ENCODE measurements around the gene TRMT10A. TPM values are rescaled to one million over a fixed set of nuclear protein-coding genes. Genes with fewer than 3 reads are reported as not detected.

TRMT10A gene
- polyA plus RNA-seq, 2 of the 4 experiments (the other 2 are of a cell fraction) = 6.8 to 10.6 TPM

- TF ChIP-seq ESRRA (IDR thresholded peaks at IDR 0.05; ENCODE audit: borderline replicate concordance, low read length) = no peak
- TF ChIP-seq SREBF2 (IDR thresholded peaks at IDR 0.05) = no peak
- no peak for TF ChIP-seq NFE2L2 (conservative IDR thresholded peaks at IDR 0.05; ENCODE audit: low read length)
Measured at GRCh38 chr4:99587309-99587708, 23.5 kb upstream of the TRMT10A start (continued).

DNA sequence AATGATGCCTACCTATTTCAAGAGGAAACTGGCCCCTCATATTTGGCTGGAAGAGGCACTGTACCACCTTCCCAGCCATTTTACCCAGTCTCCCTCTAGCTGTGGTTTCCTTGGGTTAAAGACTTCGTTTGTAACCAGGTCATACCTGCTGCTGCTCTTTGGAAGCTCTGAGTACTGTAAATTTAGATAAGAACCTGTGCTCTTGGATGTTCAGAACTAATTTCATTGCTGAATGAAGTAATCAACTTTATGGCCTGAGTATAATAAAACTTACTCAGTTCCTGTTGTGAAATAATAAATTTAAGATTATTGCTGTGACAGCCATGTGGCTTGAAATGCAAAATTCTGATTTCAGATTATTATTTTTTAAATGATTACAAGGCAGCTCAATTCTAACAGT lies 23.0 kb upstream of the TRMT10A start:
- Histone ChIP-seq H3K4me2 (no peak overlapping the region), H3K4me1 (no peaks in the 10 kb centered on the region), H3K4me3 (no peak overlapping the region), H3K27ac (no peak overlapping the region), H3K9me3 (no peaks in the 10 kb centered on the region)
- WGBS (ENCODE audit: missing lambda C conversion rate) = 8% methylated on average over 1 of the region's 1 CpG
- DNase-seq (ENCODE audit: low read depth in 1 of 2, low spot score in 1 of 2) (no peak), FAIRE-seq (no peak), ATAC-seq (no peak)
- ChIA-PET POLR2A (no interaction called here), CTCF (interaction anchor here (1.9 kb wide), 1 partner anchor 222 kb away, joined by 8 read pairs; no protein-coding TSS in a partner anchor)
- TF ChIP-seq NPAS2 (CRISPR knock-in tag; IDR thresholded peaks at IDR 0.05; ENCODE audit: borderline replicate concordance) (no peak), ZFP36 (IDR thresholded peaks at IDR 0.05; ENCODE audit: borderline replicate concordance, partially characterized antibody) (no peak), ZNF302 (CRISPR knock-in tag; IDR thresholded peaks at IDR 0.05) (no peak), SMC3 (IDR thresholded peaks at IDR 0.05) (no peak), HMGXB4 (CRISPR knock-in tag; IDR thresholded peaks at IDR 0.05; ENCODE audit: borderline replicate concordance) (no peak), CBX2 (IDR thresholded peaks at IDR 0.05; ENCODE audit: borderline replicate concordance, low read depth) (no peak), ZSCAN20 (CRISPR knock-in tag; IDR thresholded peaks at IDR 0.05) (no peak), MAX (IDR thresholded peaks at IDR 0.05) (no peak), HES2 (IDR thresholded peaks at IDR 0.05) (no peak), TP53 (CRISPR knock-in tag; IDR thresholded peaks at IDR 0.05) (no peak), KDM5A (IDR thresholded peaks at IDR 0.05) (no peak), POLR2AphosphoS2 (conservative IDR thresholded peaks at IDR 0.05; ENCODE audit: low read length) (no peak), RAD21 (conservative IDR thresholded peaks at IDR 0.05 in 1 of 2, IDR thresholded peaks at IDR 0.05 in 1 of 2) (no peak), FOSL2 (IDR thresholded peaks at IDR 0.05) (no peak), FOSL2 (CRISPR knock-in tag; IDR thresholded peaks at IDR 0.05) (no peak)
- TF ChIP-seq, protein P1, sequence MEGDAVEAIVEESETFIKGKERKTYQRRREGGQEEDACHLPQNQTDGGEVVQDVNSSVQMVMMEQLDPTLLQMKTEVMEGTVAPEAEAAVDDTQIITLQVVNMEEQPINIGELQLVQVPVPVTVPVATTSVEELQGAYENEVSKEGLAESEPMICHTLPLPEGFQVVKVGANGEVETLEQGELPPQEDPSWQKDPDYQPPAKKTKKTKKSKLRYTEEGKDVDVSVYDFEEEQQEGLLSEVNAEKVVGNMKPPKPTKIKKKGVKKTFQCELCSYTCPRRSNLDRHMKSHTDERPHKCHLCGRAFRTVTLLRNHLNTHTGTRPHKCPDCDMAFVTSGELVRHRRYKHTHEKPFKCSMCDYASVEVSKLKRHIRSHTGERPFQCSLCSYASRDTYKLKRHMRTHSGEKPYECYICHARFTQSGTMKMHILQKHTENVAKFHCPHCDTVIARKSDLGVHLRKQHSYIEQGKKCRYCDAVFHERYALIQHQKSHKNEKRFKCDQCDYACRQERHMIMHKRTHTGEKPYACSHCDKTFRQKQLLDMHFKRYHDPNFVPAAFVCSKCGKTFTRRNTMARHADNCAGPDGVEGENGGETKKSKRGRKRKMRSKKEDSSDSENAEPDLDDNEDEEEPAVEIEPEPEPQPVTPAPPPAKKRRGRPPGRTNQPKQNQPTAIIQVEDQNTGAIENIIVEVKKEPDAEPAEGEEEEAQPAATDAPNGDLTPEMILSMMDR (IDR thresholded peaks at IDR 0.05) = no peak

- H3K4me1 ChIP-seq = no peaks in the 10 kb centered on the region
- no peak overlapping the region for H3K4me3 ChIP-seq
- WGBS (ENCODE audit: missing lambda C conversion rate) = 17% methylated on average over 2 of the region's 2 CpGs
- no peak overlapping the region for H3K27ac ChIP-seq
- CTCF ChIA-PET = no interaction called here
- POLR2A ChIA-PET = no interaction called here
- FAIRE-seq (no peak), ATAC-seq (no peak), DNase-seq (ENCODE audit: low read depth in 1 of 2, low spot score in 1 of 2) (no peak)
- H3K4me2 ChIP-seq = no peak overlapping the region
- no peaks in the 10 kb centered on the region for H3K9me3 ChIP-seq
- TF ChIP-seq TP53 (CRISPR knock-in tag; IDR thresholded peaks at IDR 0.05) = no peak
- TF ChIP-seq MYC (IDR thresholded peaks at IDR 0.05; ENCODE audit: borderline replicate concordance, low read length) = no peak
- TF ChIP-seq, protein P1 (IDR thresholded peaks at IDR 0.05) = no peak
- no peak for TF ChIP-seq POLR2A (IDR thresholded peaks at IDR 0.05; ENCODE audit: low read length)
- no peak for TF ChIP-seq RAD21 (conservative IDR thresholded peaks at IDR 0.05 in 1 of 2, IDR thresholded peaks at IDR 0.05 in 1 of 2)
- no peak for TF ChIP-seq ZSCAN20 (CRISPR knock-in tag; IDR thresholded peaks at IDR 0.05)
- no peak for TF ChIP-seq PHF8 (IDR thresholded peaks at IDR 0.05; ENCODE audit: borderline replicate concordance, low read depth)
- TF ChIP-seq, protein P2, sequence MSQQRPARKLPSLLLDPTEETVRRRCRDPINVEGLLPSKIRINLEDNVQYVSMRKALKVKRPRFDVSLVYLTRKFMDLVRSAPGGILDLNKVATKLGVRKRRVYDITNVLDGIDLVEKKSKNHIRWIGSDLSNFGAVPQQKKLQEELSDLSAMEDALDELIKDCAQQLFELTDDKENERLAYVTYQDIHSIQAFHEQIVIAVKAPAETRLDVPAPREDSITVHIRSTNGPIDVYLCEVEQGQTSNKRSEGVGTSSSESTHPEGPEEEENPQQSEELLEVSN (IDR thresholded peaks at IDR 0.05; ENCODE audit: borderline replicate concordance, low read depth) = no peak
- TF ChIP-seq MAZ (IDR thresholded peaks at IDR 0.05; ENCODE audit: borderline replicate concordance, low read depth, low read length) = no peak
- no peak for TF ChIP-seq BHLHE40 (IDR thresholded peaks at IDR 0.05; ENCODE audit: low read depth, low read length)
- no peak for TF ChIP-seq RFX5 (IDR thresholded peaks at IDR 0.05)
- no peak for TF ChIP-seq HES2 (IDR thresholded peaks at IDR 0.05)
- no peak for TF ChIP-seq EHMT2 (IDR thresholded peaks at IDR 0.05; ENCODE audit: low read depth)
- TF ChIP-seq JUN (IDR thresholded peaks at IDR 0.05) = no peak
- TF ChIP-seq RCOR1 (IDR thresholded peaks at IDR 0.05; ENCODE audit: low read depth, low read length) = no peak
- TF ChIP-seq NPAS2 (CRISPR knock-in tag; IDR thresholded peaks at IDR 0.05; ENCODE audit: borderline replicate concordance) = no peak
- TF ChIP-seq SREBF2 (IDR thresholded peaks at IDR 0.05) = no peak
Measured at GRCh38 chr4:99586322-99586721, 22.5 kb upstream of the TRMT10A start.
